HG03175 (cell line): ENCODE measurements around the gene PTCD2.

Experiments used
- ATAC-seq: cut with Tn5 transposase; IDR thresholded peaks from one replicate; pipeline ENCODE4 v1.9.1; 2021; ENCODE audit warnings: mild to moderate bottlenecking, moderate library complexity; ENCODE audit not compliant: unreplicated experiment

The PTCD2 gene

GRCh38 chr5:72408603-72409002, 88.4 kb downstream of the PTCD2 start:
- ATAC-seq = no peak

GRCh38 chr5:72410688-72411295, 90.6 kb downstream of the PTCD2 start:
- no peak for ATAC-seq

- no peak for ATAC-seq
Observed at GRCh38 chr5:72412283-72413055, 92.3 kb downstream of the PTCD2 start.

- ATAC-seq = no peak
Observed at GRCh38 chr5:72415616-72416325, 95.6 kb downstream of the PTCD2 start.

GRCh38 chr5:72417333-72418062, 97.3 kb downstream of the PTCD2 start:
- ATAC-seq = no peak
